ENCODE results near the gene CAMK2A.

The CAMK2A gene

GRCh38 chr5:150315245-150315644 lies 25.7 kb upstream of the CAMK2A start:
- DNase-seq: no peak

DNA sequence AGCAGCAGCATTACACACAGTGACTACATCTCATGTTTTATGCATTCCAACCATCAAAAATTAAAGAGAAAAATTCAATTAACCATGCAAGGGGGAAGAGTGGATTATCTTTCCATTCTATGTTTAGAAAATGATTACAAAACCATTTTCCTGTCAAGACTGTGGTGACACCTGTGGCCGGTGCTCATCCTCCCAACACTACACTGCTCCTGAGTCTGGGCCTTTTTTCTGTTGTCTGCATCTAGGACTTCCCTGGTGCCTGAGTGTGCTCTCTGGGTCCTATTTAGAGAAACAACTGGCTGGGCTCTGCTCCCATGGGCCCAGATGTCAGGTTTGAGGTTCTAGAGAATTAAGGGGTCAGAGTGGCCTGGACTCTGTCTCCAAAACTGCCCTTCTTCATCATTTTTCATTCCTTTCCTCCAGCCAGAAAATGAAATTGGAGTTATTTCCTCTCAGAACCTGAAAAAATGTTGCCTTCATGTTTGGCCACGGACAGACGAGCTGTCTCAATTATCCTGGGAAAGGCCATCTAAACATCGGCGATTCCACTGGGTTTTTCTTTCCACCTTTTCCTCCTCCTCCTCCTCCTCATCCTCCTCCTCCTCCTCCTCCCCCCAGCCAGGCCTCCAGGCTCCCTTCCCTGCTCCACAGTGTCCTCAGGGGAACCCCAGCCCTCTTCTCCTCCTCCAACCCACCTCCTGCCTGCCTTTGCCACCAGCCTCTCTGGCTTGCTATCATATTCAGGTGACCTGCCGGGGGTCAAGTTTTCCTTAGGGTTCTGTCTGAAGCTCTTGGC lies 24.5 kb upstream of the CAMK2A start:
- DNase-seq: no peak

GRCh38 chr5:150313501-150313900 lies 23.9 kb upstream of the CAMK2A start:
- no peak for DNase-seq

- no peak for DNase-seq
Observed at GRCh38 chr5:150312518-150312917, 22.9 kb upstream of the CAMK2A start.

- DNase-seq: no peak
Observed at GRCh38 chr5:150311015-150311692, 21.6 kb upstream of the CAMK2A start.

- DNase-seq: no peak
Observed at GRCh38 chr5:150310246-150310645, 20.7 kb upstream of the CAMK2A start.

- DNase-seq: no peak
Observed at GRCh38 chr5:150309886-150310239, 20.3 kb upstream of the CAMK2A start.

- DNase-seq: no peak
Observed at GRCh38 chr5:150309101-150309885, 19.7 kb upstream of the CAMK2A start.

DNA sequence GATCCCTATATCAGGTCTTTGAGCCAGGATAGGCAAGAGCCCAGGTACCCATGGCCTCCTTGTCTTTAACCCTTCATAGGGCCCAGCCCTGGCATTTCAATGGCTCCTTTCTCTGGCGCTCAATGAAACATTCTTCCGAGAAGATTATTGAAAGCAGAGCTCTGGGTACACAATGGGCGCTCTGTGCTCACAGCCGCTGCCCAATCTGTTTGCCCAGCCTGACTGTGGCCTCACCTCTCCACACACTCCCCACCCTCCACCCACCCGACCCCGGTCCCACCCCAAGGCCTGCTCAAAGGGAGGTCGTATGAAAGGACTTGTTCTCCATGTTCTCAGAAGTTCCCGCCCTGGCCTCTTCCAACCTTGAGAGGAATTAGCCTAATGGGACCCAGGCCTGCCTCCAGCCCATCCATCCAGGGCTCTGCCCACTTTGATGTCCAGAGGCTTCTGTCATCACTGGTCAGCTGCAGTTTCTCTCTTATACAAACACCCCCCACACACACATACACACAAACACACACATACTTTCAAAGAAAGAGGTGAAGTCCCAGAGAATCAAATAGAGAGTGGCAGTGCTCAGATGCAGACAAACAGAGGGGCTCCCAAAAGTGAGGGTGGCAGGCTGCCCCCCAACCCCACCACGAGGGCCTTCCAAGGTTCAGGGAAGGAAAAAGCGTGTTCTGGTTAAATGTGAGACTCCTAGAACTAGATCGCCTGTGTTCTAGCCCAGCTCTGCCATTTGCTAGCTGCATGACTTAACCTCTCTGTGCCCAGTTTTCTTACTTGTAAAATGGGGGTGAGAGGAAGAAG lies 18.2 kb upstream of the CAMK2A start:
- DNase-seq: no peak

DNA sequence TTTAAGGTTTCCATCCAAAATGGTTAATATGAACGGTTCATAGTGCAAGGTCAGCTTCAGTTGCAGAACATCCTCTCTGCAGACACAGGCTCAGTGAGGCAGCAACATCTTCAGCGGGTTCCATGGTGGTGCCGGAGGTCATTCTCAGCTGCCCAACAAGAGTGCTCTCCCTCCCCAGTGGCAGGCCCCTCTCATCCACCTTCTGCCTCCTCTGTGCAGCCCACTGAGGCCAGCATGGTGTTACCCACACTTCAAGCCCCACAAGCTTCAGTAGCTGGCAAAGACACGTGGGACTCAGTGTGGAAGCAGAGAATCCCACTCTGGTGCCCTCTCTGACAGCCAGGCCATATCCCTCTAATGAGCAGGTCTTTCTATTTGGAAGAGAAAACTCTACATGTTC lies 17.2 kb upstream of the CAMK2A start:
- no peak for DNase-seq

DNA sequence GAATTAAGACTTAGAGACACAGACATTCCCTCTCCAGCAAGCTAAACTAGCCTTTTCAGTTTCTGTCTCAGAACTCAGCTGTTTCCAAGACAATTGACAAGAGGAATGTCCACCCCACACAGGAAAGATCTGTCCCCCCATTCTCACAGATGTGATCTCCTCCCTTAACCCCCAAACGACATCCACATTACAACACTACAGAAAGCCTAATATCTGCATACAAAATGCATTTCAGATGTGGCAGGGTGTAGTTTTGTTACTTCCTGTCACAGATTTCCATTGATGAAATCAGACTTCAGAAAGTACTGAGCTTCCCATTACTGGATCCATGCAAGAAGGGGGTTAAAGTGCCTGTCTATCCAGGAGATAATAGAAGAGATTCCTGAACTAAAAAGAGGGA lies 16.0 kb upstream of the CAMK2A start:
- no peak for DNase-seq

DNA sequence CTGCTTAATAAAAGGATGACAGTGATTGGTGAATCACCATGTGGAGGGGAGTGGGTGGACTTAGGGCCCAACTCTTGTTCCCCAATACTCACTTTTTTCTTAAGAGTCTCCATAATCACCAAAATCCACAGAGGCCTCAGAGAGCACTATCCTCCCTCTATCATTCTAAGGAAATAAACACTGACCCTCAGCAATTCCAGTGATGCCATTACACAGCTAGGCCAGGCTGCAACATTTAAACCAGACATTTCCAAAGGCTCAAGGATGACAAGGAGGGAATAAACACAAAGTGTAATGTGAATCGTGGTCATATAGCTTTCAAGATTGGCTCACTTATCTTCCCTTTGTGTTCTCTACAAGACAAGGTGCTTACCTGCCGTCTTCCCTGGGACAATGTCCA lies 15.5 kb upstream of the CAMK2A start:
- no peak for DNase-seq

DNA sequence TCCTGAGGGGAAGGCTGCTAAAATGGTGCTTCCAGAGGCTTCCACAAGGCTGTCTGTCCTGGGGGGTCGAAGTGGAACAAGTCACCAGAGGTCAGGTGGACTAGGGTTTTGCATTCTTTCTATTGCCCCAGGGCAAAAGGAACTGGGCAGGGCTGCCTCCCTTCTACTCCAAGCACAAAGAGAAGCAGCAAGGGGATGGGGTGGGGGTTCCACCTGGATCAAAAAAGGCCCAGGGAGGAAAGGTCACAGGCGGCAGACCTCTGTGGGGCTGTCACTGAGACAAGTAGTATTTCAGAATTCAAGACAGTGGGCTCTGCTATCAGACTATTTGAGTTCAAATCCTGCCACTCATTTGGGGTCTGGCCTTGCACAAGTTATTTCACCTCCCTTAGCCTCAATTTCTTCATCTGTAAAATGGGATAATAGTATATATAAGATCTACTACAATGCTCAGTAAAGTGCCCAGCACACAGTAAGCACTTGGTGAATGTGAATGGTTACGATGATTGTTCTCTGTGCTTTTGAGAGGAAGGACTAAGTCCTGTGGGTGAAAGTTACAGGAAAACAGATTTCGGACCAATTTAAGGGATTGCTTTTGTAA lies 15.0 kb upstream of the CAMK2A start:
- no peak for DNase-seq

DNA sequence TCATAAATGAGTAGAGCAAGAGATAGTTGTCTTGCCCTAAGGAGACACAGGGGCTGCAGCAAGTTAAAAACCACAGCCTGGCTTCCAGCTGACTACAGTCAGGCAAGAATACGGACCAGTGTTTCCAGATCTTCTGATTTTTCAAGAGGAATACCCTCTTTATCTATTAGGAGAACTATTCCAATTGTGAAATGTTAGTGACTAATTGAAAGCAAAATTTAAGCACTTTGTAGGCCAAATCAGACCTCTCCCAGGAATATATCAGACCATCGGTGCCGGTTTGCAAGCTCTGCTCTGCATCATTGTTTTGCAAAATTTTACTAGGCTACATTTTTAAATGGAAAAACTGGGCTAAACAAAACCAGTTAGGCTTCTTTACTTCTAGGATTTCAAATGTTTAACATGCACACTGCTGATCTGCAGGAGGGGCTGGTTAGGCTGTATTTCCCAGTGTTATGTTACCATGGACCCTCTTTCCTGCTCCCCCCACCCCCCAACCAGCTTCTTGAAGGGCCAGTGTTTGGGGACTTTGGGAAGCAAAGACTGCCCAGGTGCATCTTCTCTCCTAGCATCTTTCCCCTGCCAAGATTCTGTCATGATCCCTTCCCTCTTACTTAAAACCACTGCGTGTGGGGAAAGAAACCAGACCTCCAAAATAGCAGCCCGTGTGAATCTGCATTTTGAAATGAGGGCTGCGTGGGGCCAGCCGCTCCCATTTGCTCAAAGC lies 14.2 kb upstream of the CAMK2A start:
- no peak for DNase-seq

DNA sequence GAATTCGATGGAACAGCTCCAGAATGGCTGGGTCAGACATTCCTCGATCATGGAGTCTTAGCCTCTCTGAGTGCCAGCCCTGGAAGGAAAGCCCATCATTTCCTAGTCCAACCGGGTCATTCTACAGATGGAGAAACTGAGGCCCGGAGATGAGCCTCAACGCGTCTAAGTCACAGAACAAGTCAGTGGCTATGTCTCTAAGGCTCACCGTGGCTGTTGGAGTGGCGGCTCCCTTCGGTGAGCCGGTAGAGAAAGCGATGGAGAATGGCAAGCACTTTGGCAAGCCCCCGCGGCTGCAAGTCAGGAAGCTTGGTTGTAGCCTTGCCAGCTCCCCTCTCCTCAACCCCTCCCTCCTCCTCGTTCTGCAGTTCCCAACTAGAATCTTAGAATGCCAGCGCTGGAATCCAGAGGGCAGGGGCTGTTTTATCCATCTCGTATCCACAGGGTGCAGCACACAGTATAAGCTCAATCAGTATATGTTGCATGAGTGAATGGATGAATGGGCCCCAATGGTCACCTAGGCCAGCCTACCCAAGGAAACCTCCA lies 13.6 kb upstream of the CAMK2A start:
- DNase-seq: no peak

DNA sequence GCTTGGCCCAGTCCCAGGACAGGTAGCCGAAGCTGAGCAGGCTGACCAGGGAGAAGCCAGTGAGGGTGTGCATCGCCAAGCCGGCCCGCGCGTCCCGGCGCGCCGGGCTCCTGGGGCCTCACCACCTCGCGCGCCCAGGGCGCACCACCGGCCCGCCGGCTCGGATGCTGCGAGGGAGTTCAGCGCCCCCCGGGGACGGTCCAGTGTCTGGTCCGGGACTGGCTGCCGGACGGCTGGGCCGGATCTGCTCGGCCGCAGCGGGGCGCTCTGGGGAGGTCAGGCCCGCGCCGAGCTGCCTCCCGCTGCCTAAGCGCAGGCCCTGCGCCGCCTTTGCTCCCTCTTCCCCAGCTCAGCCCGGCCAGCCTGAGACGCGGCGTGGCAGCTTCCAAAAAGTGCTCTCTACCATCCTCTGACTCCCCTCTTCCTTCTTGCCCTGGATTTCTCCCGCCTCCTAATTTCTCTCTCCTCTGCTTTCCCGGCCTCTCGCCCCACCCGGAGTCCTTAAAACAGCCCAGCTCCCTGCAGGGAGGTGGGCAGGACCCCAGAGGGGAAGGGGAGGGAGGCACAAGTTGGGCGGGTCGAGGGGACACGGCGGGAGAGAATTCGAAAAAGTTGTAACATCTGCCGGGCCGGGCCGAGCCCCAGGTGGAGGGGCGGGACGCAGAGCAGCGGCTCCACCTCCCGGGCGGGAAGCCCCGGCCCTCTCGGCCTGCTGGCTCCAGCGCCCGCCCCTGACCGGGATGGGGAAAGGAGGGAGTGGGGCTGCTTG lies 12.9 kb upstream of the CAMK2A start, which contains the start of gene ARSI:
Gene ARSI, minus strand, starts transcription at position 605 of the 769 bp plus-strand sequence. Its CDS starts 532 bp downstream, at position 73.
- DNase-seq: peak; percentile 93

DNA sequence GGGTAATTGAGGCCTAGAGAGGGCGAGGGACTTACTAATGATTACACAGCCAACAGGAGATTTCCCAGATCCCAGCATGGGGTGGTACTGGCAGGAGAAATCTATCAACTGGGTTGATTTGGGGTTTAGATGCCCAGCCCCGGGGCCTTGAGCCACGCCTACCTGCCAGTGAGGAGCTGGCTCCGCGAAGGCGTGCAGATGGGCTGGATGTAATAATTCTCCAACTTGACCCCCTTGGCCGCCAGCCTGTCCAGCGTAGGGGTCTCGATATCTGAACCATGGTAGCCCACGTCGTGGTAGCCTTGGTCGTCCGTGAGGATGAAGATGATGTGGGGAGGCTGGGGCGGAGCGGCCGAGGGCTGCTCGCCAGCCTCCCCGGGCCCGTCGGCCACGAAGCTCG lies 12.3 kb upstream of the CAMK2A start:
- DNase-seq: no peak

DNA sequence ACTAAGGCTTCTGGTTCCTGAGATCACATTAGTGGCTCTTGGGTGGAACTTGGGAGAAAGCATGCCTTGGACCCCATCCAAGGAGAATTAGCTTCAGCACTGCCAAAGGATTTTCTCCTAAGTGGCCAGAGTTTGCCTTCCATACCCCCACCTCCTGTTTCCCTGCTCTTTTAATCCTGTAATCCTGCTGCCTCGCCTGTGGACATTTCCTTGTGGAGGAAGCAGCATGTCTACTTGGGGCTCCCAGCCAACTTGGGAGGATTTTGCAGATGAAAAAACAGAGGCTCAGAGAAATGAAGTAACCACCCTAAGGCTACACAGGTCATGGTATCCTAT lies 11.6 kb upstream of the CAMK2A start:
- DNase-seq: peak; percentile 70

- DNase-seq: no peak
Observed at GRCh38 chr5:150300496-150301169, 11.1 kb upstream of the CAMK2A start.

Measured in fibroblast of skin of right biceps (primary cell).